Superior temporal gyrus (tissue), 1 donor: ENCODE results near the gene MLIP.
"Not testable (repeated sequence)": the region's sequence is repeated elsewhere in the genome, so short reads cannot be mapped to it uniquely, and the experiment has no call there.

Source experiments
- DNase-seq: peaks from one replicate; pipeline ENCODE4 v3.0.0-alpha.2; 2016; ENCODE audit errors: extremely low spot score

The MLIP gene, protein sequence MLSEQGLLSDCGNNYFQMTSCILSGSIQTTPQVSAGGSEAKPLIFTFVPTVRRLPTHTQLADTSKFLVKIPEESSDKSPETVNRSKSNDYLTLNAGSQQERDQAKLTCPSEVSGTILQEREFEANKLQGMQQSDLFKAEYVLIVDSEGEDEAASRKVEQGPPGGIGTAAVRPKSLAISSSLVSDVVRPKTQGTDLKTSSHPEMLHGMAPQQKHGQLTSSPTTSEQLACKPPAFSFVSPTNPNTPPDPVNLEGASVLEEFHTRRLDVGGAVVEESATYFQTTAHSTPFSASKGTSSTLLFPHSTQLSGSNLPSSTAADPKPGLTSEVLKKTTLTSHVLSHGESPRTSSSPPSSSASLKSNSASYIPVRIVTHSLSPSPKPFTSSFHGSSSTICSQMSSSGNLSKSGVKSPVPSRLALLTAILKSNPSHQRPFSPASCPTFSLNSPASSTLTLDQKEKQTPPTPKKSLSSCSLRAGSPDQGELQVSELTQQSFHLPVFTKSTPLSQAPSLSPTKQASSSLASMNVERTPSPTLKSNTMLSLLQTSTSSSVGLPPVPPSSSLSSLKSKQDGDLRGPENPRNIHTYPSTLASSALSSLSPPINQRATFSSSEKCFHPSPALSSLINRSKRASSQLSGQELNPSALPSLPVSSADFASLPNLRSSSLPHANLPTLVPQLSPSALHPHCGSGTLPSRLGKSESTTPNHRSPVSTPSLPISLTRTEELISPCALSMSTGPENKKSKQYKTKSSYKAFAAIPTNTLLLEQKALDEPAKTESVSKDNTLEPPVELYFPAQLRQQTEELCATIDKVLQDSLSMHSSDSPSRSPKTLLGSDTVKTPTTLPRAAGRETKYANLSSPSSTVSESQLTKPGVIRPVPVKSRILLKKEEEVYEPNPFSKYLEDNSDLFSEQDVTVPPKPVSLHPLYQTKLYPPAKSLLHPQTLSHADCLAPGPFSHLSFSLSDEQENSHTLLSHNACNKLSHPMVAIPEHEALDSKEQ

DNA sequence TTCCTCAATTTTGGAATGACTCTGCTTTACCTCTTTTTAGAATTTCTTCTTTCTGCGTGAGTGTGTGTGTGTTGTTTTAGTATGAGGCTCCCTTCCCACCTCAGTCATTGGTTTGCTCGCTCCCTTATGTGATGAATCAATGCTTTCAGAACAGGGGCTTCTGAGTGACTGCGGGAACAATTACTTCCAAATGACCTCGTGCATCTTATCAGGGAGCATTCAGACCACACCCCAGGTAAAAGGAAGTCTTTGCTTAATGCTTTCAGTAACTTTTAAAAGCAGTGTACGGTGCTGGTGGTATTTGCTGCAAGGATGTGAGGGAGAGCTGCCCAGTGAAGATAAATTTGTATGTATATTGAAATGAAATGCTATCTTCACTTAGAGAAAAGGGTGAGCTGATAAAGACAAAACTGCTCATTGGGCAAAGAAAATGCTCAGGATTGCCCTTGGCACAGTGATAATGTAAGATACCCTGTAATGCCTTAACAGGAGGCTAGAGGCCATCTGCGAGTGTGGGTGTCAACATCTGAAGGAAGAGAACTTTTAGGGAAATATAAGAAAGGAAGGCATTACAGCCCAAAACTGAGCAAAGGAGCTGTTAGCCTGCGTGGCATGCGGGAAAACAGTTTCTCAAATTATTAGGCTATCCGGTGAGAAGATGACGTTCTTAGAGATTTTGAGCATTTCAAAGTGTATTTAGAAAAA lies at the start of gene MLIP:
Gene MLIP (plus strand): TSS at position 103 of the 705 bp plus-strand sequence. CDS start 37 bp downstream, at position 140.
- DNase-seq, result no peak

DNA sequence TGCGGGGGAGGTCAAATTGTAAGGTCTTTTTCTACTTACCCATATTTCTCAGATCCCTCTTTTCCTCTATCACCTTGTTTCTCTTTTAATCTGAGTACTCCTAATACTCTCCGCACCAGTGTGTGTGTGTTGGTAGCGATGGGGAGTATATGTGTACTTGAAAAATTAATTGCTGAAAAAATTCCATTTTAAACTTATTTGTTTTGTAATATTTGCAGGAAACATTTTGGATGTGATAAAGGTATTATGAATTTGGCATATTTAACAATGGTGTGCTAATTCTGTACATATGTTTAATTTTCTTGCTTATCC lies 48.1 kb upstream of the MLIP start:
- DNase-seq, result no peak

DNA sequence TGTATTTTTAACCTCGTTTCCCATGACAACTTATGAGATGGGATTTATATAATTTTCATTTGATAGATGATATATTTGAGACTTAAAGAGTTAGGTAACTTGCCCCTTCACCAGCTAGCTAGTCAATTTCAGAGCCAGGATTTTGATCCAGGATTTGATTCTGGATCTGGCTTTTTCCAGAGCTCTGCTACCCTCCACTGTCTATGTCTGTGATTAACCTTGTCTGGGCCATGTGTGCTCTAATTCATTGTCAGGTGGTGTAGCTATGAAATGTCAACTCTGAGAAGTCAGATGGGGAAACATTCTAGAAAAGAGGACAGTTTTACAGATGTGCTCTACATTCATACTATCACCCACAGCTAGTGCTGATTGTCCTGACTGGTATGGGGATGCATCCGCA lies 42.5 kb upstream of the MLIP start:
- no peak for DNase-seq

DNA sequence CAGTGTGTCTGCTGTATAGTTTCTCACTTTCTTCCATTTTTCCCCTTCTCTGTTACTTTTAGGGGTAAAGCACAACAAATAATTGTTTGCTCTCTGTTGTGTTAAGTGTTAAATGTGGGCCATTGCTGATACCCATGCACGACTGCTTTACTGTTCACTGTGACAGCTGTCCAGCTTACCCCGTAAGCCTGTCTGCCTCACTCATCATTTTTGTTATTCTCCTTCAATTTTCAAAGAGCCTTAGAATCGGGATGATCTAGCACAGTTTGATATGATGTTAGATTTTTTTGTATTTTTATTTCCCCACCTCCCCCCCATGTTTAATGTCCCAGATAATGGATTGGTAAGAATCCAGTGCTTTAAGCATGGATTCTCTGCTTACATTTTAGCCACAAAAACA lies 41.2 kb upstream of the MLIP start:
- DNase-seq, result peak; percentile 18

DNA sequence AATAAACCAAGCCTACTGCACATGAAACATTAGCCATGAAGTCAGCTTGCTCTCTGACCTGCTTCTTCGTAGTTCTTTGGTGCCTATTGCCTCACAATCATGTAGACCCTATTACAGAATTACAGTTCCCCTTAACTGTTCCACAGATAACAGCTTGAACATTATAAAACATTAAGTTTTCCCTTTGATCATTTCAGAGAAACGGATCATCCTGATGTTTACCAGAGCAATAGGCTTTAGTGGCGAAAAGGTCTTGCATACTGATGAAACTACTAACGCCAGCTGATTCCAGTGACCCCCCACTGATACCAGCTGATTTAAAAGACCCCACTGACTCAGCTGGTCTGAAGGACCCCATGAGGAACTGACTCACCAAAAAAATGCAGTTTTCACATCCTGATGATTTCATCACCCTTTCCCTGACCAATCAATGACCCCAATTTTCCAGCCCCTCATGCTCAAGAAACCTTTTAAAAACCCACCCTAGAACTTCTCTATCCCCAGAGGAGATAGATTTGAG lies 39.4 kb upstream of the MLIP start:
- peak; percentile 2 for DNase-seq

DNA sequence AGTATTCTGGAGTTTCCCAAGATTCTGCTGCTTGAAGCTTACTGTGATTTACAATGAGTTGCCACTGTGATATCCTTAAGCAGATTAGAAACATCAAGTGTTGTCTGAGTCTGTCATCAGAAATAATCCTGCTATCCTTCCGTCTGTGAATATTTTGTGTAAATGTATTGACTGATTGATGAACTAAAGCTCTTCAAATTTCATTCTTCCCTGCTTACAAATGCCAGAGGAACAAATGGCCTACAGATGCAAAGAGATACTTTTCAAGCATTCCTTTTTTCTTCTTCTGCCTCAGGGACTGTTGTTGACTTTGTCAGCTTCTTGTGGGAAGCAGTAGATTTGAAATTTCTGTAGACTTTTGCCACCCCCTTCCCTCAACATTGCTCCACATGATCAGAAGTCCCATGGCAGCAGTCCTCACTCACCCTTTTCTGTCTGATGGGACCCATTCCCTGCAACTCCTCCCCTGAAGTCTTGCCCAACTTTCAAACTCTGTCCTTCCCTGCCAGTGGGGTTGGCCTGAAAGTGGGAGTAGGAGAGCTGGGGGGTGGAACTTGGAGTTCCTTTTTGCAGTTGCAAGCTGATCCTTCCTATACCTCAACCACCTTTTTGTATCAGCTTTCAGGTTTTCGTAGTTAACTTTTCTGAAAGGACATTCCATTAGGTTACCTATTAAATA lies 38.5 kb upstream of the MLIP start:
- peak; percentile 9 for DNase-seq

DNA sequence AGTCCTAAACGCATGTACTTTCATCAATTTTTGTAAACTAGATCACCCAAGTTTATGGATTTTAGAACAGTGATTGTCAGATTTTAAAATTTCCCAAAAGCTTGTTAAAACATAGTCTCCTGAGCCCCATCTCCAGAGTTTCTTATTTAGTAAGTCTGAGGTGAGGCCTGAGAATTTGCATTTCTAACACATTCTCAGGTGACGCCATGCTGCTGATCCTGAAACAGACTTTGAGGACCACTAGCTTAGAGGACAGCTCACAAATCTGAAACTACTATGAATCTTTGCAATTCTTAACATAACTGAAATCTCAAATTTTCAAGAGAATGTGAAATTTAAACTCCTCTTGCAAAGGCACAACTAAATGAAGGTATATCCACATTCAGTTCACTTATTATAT lies 37.8 kb upstream of the MLIP start:
- DNase-seq, result no peak

DNA sequence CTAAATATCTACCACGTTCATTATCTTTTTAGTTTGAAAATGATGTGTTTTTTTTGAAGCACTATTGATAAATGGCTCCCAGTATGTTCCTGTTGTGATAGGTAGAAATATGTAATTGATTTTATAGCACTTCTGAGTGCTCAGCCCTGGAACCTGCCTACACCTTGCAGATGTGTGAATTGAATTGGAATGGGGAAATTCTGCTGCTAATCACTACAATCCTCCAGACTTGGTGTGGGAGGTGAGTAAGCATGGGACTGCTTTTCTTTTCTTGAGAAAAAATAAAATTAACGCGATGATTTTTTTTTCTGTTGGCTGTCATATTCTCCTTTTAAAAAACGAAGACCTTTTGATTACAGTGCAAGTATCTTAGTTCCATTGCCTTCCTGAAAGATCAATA lies 37.1 kb upstream of the MLIP start:
- peak; percentile 17 for DNase-seq

DNA sequence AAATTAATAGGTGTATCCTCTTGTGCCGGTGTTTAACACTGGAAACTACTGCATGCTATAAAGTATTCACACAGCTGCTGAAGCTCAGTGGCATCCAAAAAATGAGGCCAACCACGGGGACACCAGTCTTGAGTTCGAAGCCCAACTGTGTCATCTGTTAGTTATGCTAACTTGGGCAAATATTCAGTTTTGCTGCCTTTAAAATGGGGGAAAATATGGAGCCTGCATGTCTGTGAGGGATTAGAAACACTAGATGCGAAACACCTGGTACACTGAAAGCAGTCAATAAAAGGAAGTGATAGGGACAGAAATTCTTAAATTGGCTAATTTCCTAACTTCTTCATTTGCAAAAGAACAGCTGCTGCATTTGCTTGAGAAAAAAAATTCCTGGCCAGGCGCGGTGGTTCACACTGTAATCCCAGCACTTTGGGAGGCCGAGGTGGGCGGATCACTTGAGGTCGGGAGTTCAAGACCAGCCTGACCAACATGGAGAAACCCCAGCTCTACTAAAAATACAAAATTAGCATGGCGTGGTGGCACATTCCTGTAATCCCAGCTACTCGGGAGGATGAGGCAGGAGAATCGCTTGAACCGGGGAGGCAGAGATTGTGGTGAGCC lies 36.6 kb upstream of the MLIP start:
- no peak for DNase-seq

DNA sequence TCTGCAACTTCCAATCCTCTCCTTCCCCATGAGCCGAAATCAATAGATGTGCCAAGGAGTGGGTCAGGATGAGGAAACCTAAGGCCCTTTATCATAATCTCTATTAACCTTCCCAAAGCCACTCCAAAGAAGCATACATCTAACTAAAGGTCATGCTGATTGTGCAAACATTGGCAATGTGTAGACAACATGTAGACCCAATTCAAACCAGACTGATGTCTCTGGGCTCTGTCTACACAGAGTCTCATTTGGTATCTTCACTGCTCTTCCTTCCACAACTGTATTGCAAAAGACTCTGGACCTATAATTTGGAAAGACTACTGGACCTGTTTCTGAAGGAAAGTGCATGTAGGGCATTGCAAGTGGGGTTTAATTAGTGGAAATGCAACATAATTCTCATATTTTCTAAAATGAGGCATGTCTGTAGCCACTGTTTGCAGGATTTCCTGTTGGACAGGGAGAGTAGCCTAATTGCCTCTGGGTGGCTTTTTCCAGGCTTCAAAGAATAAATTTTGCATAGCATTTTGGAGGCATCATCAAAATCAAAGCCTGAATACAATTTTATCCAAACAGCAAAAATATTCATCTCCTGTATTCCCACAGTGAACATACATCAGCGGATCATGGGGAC lies 35.0 kb upstream of the MLIP start:
- peak; percentile 11 for DNase-seq

DNA sequence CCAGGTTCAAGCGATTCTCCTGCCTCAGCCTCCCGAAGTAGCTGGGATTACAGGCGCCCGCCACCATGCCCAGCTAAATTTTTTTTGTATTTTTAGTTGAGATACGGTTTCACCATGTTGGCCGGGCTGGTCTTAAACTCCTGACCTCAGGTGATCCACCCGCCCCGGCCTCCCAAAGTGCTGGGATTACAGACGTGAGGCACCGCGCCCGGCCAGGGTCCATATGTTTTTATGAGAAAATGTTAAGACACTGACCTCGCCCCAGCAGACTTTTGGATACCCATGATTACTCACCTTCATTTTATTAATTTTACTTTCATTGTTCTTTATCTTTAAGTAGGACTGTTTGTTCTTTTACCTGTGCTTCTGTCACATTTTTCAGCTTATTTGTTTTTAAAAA lies 29.7 kb upstream of the MLIP start:
- DNase-seq, result not testable (repeated sequence)

DNA sequence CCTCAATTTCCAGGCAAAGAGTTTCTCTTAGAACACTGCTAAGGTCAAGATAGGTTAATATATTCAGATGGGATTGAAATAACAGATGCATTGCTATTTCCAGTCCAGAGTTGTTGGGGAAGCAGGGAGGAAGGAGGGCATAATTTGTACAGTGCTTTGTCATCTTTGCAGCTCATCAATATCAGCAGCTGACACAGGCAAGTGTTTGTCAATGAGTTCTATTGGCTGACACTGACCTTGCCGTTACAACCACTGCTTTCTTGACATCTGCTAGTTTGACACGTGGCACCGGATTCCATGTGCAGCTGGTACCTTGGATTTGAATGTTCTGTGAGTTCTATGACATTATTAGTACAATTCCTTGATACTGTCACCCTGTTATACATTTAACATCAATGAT lies 28.0 kb upstream of the MLIP start:
- peak; percentile 8 for DNase-seq

DNA sequence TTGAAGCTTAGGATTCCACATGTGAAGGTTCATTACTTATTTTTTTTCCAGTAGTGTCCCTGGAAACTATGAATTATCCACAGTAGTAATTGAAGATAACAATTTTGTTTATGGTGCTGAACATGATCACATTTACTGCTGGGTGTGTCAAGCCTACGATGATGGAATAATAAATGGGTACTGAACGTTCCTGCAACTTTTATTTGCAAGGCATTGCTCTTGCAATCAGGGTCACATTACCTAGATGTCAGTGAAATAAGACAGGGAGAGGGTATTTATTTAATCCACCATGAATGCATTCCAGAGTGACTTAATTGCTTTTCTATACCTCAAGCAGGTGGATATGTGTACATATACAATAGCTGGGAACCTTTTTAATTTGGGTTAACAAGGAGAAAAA lies 27.0 kb upstream of the MLIP start:
- peak; percentile 6 for DNase-seq

DNA sequence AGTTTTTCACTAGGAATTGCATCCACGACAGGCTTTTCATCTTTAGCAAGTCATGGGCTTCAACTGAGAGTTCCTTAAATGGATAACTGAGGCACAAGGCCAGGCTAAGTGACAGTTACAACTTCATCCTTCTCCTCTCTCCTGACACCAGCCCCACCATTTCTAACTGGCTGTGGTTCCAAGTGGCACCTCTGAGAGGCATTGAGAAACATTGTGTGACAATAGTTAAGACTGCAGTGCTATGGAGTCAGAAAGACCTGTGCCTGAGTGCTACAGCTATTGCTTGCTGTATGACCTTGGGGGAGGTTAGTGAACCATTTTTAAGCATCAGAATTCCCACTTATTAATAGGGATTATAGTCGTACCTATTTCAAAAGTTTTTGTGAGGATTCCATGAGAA lies 26.2 kb upstream of the MLIP start:
- DNase-seq, result peak; percentile 15

DNA sequence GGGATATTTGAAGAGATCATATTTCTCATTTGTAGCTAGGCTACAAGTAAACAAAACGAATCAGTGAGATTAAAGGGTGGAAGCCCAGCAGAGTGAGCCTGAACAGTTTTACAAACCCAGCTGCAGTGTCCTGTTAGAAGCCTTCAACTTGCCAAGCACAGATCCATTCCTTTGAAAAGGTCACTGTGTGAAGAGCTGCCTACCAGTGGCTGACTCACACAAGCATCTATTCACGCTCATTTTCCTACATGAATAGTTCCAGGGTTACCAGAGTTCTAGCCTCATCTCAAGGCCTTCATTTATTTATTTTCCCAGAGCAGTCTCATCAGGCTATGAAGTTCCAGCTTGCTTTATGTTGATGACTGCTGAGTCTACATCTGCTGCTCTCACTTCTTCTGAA lies 25.7 kb upstream of the MLIP start:
- peak; percentile 55 for DNase-seq

DNA sequence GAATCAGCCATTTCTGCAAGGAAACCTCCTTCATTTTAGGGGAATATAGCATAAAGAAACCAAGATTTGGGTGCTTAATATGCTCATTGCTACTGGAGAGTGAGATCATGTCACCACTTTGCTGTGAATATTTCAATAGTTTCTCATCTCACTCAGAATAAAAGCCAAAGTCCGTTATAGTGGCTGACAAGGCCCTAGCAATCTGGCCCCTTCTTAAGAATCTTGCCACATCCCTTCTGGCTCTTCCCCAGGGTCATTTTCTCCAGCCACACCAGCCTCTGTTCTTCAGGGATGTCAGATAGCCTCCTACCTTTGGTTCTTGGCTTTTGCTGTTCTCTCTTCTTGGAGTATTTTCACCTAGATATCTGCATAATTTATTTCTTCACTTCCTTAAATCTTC lies 24.8 kb upstream of the MLIP start:
- peak; percentile 5 for DNase-seq

DNA sequence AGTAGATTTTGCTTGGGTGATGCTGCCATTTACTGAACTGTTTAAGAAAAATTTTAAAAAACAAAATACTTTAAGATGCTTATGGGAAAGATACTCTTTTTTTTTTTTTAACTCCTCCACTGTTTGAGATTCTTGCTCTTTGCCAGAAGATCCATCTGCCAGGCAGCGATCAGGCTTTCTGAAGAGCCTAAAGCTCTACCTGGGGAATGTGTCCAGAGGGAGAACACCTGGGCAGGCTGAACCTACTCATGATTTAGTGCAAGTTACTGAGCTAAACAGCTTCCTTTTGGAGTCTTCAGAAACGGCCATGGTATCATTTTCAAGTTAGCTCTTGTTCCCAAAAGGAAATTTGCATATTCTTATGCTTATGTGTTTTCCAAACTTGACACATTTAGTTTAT lies 23.5 kb upstream of the MLIP start:
- DNase-seq, result peak; percentile 27

DNA sequence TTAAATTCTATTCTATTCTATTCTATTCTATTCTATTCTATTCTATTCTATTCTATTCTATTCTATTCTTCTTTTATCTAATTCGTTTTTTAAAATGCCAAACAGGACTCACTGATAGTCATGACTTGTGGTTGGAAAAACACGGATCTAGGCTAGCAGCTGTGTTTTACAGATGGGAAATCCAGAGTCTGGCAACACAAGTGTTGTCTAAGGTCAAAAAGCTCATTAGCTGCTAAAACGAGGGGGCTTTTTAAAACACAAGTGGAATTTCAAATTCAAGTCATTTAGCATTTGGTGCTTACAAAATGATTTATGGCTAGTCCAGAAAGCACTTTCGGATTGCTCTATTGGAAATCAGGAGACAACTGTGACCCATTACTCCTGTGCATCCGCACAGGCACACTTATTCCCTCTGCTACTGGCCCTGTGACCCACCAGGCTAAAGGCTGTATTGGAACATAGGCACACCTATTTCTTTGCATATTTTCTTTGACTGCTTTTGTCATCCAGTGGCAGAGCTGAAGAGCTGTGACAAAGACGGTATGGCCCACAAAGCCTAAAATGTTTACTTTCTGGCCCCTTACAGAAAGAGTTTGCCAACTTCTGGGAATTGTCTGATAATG lies 17.8 kb upstream of the MLIP start:
- no peak for DNase-seq

DNA sequence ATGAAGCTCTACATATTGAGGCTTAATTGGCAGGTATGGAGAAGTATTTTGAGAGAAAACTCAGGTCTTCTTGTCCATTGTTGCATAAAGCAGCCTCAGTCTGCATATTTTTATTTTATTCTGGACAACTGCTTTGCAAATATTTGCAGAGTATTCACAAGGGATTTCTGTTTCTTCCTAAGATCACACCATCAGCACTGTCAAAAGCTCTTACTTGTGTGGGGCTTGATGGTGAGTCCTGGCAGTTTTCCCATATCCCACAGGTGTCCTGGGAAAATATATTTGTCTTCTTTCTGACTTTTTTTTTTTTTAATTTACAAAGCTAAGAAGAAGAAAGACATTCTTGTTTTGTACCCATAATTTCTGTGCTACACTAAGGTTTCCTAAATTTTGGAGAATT lies 16.9 kb upstream of the MLIP start:
- no peak for DNase-seq

DNA sequence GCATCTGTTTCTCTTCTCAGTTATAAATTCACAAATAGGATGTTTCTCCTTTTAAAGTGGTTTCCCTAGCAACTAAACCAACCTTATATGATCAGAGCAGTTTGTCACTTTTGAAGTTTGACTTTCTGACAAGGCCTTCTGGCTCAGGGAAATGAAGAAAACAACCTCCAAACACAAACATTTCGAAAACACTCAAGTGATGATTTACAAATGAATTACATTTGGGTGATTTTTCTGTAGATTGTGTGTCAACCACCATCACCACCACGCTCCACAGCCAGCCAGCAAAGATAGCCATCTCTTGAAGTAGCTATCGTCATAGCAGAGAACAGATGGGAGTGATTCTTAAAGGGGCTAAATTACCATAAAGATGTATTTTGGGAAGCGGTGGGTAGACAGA lies 16.5 kb upstream of the MLIP start:
- peak; percentile 64 for DNase-seq
